Liver (tissue), 9 donors: ENCODE results near the gene USP6NL. TPM values are rescaled to one million over a fixed set of nuclear protein-coding genes. Genes with fewer than 3 reads are reported as not detected.

Source experiments
- DNase-seq: peaks from one replicate; pipeline ENCODE4 v3.0.0-alpha.2; 2017; ENCODE audit warnings: low spot score
- H3K27ac ChIP-seq, 2 donors: one replicate each; pipeline ENCODE4 v1.7.0; 2013; ENCODE audit warnings: inconsistent platforms in 2 of 2, low read length in 2 of 2, control low read depth in 1 of 2, low read depth in 1 of 2, mild to moderate bottlenecking in 1 of 2
- H3K27me3 ChIP-seq, 4 donors: one replicate each; pipeline versions ENCODE4 v1.6.1 to v1.7.0; 2013; ENCODE audit warnings: low read length in 3 of 4, inconsistent platforms in 1 of 4, mild to moderate bottlenecking in 1 of 4, moderate library complexity in 1 of 4; ENCODE audit not compliant: control insufficient read depth in 4 of 4, insufficient read depth in 4 of 4
- H3K36me3 ChIP-seq, 4 donors: one replicate each; pipeline versions ENCODE4 v1.6.1 to v1.7.0; 2013; ENCODE audit warnings: low read length in 3 of 4, mild to moderate bottlenecking in 3 of 4, low read depth in 1 of 4, moderate library complexity in 1 of 4; ENCODE audit not compliant: control insufficient read depth in 4 of 4, insufficient read depth in 3 of 4
- H3K4me1 ChIP-seq, 4 donors: one replicate each; pipeline versions ENCODE4 v1.6.1 to v1.7.0; 2013; ENCODE audit warnings: low read length in 3 of 4, mild to moderate bottlenecking in 3 of 4, moderate library complexity in 1 of 4; ENCODE audit not compliant: control insufficient read depth in 4 of 4, insufficient read depth in 4 of 4
- H3K4me3 ChIP-seq, 3 donors: one replicate each; pipeline versions ENCODE4 v1.6.1 to v1.7.0; 2013; ENCODE audit warnings: low read length in 3 of 3, control low read depth in 1 of 3, low read depth in 1 of 3, mild to moderate bottlenecking in 1 of 3
- H3K9ac ChIP-seq, 2 donors: one replicate each; pipeline ENCODE4 v1.7.0; 2013; ENCODE audit warnings: low read length in 2 of 2, mild to moderate bottlenecking in 2 of 2, moderate library complexity in 2 of 2, control low read depth in 1 of 2, low read depth in 1 of 2
- H3K9me3 ChIP-seq, 4 donors: one replicate each; pipeline versions ENCODE4 v1.6.1 to v1.7.0; 2013; ENCODE audit warnings: low read length in 3 of 4; ENCODE audit not compliant: control insufficient read depth in 4 of 4
- EGR1 ChIP-seq, 2 donors: IDR thresholded peaks; 2 replicates each; pipeline ENCODE4 v1.6.1; 2016 to 2018; ENCODE audit warnings: antibody characterized with exemption in 2 of 2, low read depth in 2 of 2
- FOXA1 ChIP-seq: IDR thresholded peaks from 2 replicates; pipeline ENCODE4 v1.6.1; 2016; ENCODE audit warnings: antibody characterized with exemption
- GABPA ChIP-seq, 2 donors: IDR thresholded peaks in 1 of 2; conservative IDR thresholded peaks in 1 of 2; 2 replicates each; pipeline ENCODE4 v1.6.1; 2016; ENCODE audit warnings: antibody characterized with exemption in 2 of 2, mild to moderate bottlenecking in 1 of 2, moderate library complexity in 1 of 2
- HNF4A ChIP-seq, 2 donors: conservative IDR thresholded peaks; 2 replicates each; pipeline ENCODE4 v1.6.1; 2016; ENCODE audit warnings: antibody characterized with exemption in 2 of 2, mild to moderate bottlenecking in 2 of 2
- HNF4G ChIP-seq: IDR thresholded peaks from 2 replicates; pipeline ENCODE4 v1.6.1; 2016; ENCODE audit warnings: antibody characterized with exemption
- JUND ChIP-seq, 2 donors: IDR thresholded peaks; 2 replicates each; pipeline ENCODE4 v1.6.1; 2016; ENCODE audit warnings: antibody characterized with exemption in 2 of 2
- NR2F2 ChIP-seq: IDR thresholded peaks from 2 replicates; pipeline ENCODE4 v1.6.1; 2016; ENCODE audit warnings: antibody characterized with exemption
- RAD21 ChIP-seq, 2 donors: IDR thresholded peaks; 2 replicates each; pipeline ENCODE4 v1.6.1; 2016; ENCODE audit warnings: antibody characterized with exemption in 2 of 2, mild to moderate bottlenecking in 2 of 2
- RXRA ChIP-seq, 2 donors: IDR thresholded peaks; 2 replicates each; pipeline ENCODE4 v1.6.1; 2017 to 2018; ENCODE audit warnings: antibody characterized with exemption in 2 of 2, mild to moderate bottlenecking in 1 of 2
- SP1 ChIP-seq: IDR thresholded peaks from 2 replicates; pipeline ENCODE4 v1.6.1; 2018; ENCODE audit warnings: antibody characterized with exemption, mild to moderate bottlenecking
- TAF1 ChIP-seq: conservative IDR thresholded peaks from 2 replicates; pipeline ENCODE4 v1.6.1; 2016; ENCODE audit warnings: antibody characterized with exemption, mild to moderate bottlenecking
- YY1 ChIP-seq: IDR thresholded peaks from 2 replicates; pipeline ENCODE4 v1.6.1; 2016; ENCODE audit warnings: antibody characterized with exemption, mild to moderate bottlenecking
- WGBS: extraction: QIAGEN DNeasy Blood & Tissue Kit; methylation state at CpG from one replicate; pipeline ENCODE4 v1.1.7; 2013; 5-methylcytosine and 5-hydroxymethylcytosine counted together
- polyA plus RNA-seq, 2 donors: library from polyadenylated mRNA; stranded (reverse) in 1 of 2; unstranded in 1 of 2; fragments of 200-250 nt in 1 of 2; fragments of >200 nt in 1 of 2; fragmentation: Nextera tagmentation in 1 of 2; extraction: Ambion mirVana in 1 of 2; gene quantifications; one replicate each; pipeline versions ENCODE4 v1.2.1 to v1.2.3, GENCODE V29; 2013 to 2015
- total RNA-seq, 2 donors: library from RNA; depleted of rRNA; stranded (reverse); fragments of >200 nt; gene quantifications; one replicate each; pipeline ENCODE4 v1.2.3, GENCODE V29; 2014
- TF ChIP-seq, protein P1 (sequence below): IDR thresholded peaks from 2 replicates; pipeline ENCODE4 v1.6.1; 2016; ENCODE audit warnings: antibody characterized with exemption
- TF ChIP-seq, protein P2 (sequence below): IDR thresholded peaks from 2 replicates; pipeline ENCODE4 v1.6.1; 2016; ENCODE audit warnings: antibody characterized with exemption
- TF ChIP-seq, protein P3 (sequence below): fragments of 150-350 bp; IDR thresholded peaks from 2 replicates; pipeline ENCODE4 v1.5.1; 2017; ENCODE audit warnings: improper control_type of control experiment, low read depth, low read length; ENCODE audit not compliant: missing input control
- TF ChIP-seq, protein P4 (sequence below): IDR thresholded peaks from 2 replicates; pipeline ENCODE4 v1.6.1; 2016; ENCODE audit warnings: antibody characterized with exemption
- TF ChIP-seq, protein P5 (sequence below): IDR thresholded peaks from 2 replicates; pipeline ENCODE4 v1.6.1; 2016; ENCODE audit warnings: antibody characterized with exemption, mild to moderate bottlenecking
- donor health status: healthy.
- donor health status: healthy.
- donor health status: healthy.
- donor health status: healthy.
- donor health status: healthy.

Gene USP6NL
- total and polyA plus RNA-seq, 4 donors: 3.8 to 15.0 (median 10.2) TPM

DNA sequence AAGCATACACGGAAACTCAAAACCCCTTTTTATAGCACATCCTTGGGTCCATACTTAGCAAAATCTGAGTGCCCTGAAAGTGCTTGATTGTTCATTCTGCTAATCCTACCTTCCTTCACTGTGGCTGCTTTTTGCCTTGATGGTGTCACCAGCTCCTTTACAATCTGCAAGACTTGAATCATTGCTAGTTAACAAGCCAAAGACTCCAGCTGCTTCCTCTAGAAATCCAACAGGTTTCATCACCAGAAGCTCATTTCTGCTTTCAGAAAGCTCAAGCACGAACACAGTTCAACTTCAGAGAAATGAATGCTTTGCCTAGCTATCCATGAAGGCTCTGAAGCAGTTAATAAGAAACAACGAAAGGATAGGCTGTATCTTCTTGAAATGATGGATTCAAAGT, 38.0 kb downstream of the USP6NL start (continued):
- TF ChIP-seq, protein P1, sequence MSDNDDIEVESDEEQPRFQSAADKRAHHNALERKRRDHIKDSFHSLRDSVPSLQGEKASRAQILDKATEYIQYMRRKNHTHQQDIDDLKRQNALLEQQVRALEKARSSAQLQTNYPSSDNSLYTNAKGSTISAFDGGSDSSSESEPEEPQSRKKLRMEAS: no peak
- TF ChIP-seq RAD21 (IDR thresholded peaks at IDR 0.05) (no peak), HNF4G (no peak), HNF4A (conservative IDR thresholded peaks at IDR 0.05) (no peak), RXRA (IDR thresholded peaks at IDR 0.05) (no peak)

DNA sequence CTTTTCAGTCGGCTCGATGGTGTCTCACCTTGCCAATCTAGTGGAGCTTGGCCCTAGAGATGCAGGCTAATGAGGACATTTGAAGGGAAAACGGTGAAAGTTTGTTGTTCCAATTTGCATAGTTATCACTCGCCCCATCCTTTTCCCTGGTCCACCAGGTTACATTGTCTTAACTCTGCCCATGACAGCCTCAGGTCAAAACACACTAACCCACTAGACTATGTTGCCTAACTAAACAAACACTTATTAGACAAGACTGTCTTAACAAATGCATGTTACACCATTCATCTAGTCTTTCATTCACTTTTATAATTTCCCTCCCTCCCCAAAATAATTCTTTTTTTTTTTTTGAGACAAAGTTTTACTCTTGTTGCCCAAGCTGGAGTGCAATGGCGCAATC, 40.7 kb downstream of the USP6NL start:
- no peak for TF ChIP-seq TAF1
- TF ChIP-seq RXRA (IDR thresholded peaks at IDR 0.05): no peak
- TF ChIP-seq EGR1 (IDR thresholded peaks at IDR 0.05; ENCODE audit: low read depth in 2 of 2): no peak
- no peak for TF ChIP-seq GABPA (IDR thresholded peaks at IDR 0.05 in 1 of 2, conservative IDR thresholded peaks at IDR 0.05 in 1 of 2)
- TF ChIP-seq NR2F2: no peak
- TF ChIP-seq FOXA1: no peak
- TF ChIP-seq SP1: no peak
- TF ChIP-seq, protein P1: no peak
- TF ChIP-seq RAD21 (IDR thresholded peaks at IDR 0.05): no peak
- no peak for TF ChIP-seq HNF4G
- TF ChIP-seq YY1: no peak
- TF ChIP-seq, protein P2, sequence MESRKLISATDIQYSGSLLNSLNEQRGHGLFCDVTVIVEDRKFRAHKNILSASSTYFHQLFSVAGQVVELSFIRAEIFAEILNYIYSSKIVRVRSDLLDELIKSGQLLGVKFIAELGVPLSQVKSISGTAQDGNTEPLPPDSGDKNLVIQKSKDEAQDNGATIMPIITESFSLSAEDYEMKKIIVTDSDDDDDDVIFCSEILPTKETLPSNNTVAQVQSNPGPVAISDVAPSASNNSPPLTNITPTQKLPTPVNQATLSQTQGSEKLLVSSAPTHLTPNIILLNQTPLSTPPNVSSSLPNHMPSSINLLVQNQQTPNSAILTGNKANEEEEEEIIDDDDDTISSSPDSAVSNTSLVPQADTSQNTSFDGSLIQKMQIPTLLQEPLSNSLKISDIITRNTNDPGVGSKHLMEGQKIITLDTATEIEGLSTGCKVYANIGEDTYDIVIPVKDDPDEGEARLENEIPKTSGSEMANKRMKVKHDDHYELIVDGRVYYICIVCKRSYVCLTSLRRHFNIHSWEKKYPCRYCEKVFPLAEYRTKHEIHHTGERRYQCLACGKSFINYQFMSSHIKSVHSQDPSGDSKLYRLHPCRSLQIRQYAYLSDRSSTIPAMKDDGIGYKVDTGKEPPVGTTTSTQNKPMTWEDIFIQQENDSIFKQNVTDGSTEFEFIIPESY: no peak
- TF ChIP-seq, protein P3, sequence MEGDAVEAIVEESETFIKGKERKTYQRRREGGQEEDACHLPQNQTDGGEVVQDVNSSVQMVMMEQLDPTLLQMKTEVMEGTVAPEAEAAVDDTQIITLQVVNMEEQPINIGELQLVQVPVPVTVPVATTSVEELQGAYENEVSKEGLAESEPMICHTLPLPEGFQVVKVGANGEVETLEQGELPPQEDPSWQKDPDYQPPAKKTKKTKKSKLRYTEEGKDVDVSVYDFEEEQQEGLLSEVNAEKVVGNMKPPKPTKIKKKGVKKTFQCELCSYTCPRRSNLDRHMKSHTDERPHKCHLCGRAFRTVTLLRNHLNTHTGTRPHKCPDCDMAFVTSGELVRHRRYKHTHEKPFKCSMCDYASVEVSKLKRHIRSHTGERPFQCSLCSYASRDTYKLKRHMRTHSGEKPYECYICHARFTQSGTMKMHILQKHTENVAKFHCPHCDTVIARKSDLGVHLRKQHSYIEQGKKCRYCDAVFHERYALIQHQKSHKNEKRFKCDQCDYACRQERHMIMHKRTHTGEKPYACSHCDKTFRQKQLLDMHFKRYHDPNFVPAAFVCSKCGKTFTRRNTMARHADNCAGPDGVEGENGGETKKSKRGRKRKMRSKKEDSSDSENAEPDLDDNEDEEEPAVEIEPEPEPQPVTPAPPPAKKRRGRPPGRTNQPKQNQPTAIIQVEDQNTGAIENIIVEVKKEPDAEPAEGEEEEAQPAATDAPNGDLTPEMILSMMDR: no peak
- no peak for TF ChIP-seq JUND (IDR thresholded peaks at IDR 0.05)
- no peak for TF ChIP-seq HNF4A (conservative IDR thresholded peaks at IDR 0.05)
- TF ChIP-seq, protein P4, sequence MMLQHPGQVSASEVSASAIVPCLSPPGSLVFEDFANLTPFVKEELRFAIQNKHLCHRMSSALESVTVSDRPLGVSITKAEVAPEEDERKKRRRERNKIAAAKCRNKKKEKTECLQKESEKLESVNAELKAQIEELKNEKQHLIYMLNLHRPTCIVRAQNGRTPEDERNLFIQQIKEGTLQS: no peak
- TF ChIP-seq, protein P5, sequence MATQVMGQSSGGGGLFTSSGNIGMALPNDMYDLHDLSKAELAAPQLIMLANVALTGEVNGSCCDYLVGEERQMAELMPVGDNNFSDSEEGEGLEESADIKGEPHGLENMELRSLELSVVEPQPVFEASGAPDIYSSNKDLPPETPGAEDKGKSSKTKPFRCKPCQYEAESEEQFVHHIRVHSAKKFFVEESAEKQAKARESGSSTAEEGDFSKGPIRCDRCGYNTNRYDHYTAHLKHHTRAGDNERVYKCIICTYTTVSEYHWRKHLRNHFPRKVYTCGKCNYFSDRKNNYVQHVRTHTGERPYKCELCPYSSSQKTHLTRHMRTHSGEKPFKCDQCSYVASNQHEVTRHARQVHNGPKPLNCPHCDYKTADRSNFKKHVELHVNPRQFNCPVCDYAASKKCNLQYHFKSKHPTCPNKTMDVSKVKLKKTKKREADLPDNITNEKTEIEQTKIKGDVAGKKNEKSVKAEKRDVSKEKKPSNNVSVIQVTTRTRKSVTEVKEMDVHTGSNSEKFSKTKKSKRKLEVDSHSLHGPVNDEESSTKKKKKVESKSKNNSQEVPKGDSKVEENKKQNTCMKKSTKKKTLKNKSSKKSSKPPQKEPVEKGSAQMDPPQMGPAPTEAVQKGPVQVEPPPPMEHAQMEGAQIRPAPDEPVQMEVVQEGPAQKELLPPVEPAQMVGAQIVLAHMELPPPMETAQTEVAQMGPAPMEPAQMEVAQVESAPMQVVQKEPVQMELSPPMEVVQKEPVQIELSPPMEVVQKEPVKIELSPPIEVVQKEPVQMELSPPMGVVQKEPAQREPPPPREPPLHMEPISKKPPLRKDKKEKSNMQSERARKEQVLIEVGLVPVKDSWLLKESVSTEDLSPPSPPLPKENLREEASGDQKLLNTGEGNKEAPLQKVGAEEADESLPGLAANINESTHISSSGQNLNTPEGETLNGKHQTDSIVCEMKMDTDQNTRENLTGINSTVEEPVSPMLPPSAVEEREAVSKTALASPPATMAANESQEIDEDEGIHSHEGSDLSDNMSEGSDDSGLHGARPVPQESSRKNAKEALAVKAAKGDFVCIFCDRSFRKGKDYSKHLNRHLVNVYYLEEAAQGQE: no peak
- no peak for DNase-seq
- Histone ChIP-seq H3K4me3 (no peak overlapping the region), H3K9ac (no peak overlapping the region), H3K4me1 (peaks cover 0 to 24% (median 8%) of the 10 kb centered on the region in 4 donors), H3K27me3 (no peaks in the 10 kb centered on the region), H3K9me3 (no peaks in the 10 kb centered on the region), H3K36me3 (no peaks in the 10 kb centered on the region), H3K27ac (no peak overlapping the region)
- 94% methylated on average over 5 of the region's 5 CpGs for WGBS
